Psoas muscle (tissue), 8 donors: ENCODE measurements around the gene NHLRC2. TPM values are rescaled to one million over a fixed set of nuclear protein-coding genes. Genes with fewer than 3 reads are reported as not detected.
A peak's percentile ranks its signal among the peaks of the same experiment; 100 is the strongest.

Experiments used
- ATAC-seq, 4 donors: fragments of 200-7000 bp; cut with Tn5 transposase; one replicate each; pipeline ENCODE4 v1.9.1; 2020; ENCODE audit warnings: moderate library complexity in 3 of 4, mild to moderate bottlenecking in 2 of 4
- DNase-seq, 2 donors: peaks; one replicate each; pipeline ENCODE4 v3.0.0-alpha.2; 2020
- H3K27ac ChIP-seq: fragments of 200-600 bp; one replicate; pipeline ENCODE4 v1.8.0; 2022
- H3K27me3 ChIP-seq, 3 donors: fragments of 200-600 bp in 1 of 3; one replicate each; pipeline versions ENCODE4 v1.6.1 to v1.8.0; 2013 to 2022; ENCODE audit warnings: low read length in 2 of 3, mild to moderate bottlenecking in 2 of 3, moderate library complexity in 1 of 3; ENCODE audit not compliant: insufficient read depth in 3 of 3
- H3K36me3 ChIP-seq, 2 donors: fragments of 200-600 bp in 1 of 2; one replicate each; pipeline versions ENCODE4 v1.6.1 to v1.8.0; 2013 to 2022; ENCODE audit warnings: low read depth in 1 of 2, mild to moderate bottlenecking in 1 of 2, moderate library complexity in 1 of 2; ENCODE audit not compliant: insufficient read depth in 1 of 2
- H3K4me1 ChIP-seq: fragments of 200-600 bp; one replicate; pipeline ENCODE4 v1.8.0; 2022
- H3K4me3 ChIP-seq: fragments of 200-600 bp; one replicate; pipeline ENCODE4 v1.8.0; 2022; ENCODE audit warnings: mild to moderate bottlenecking
- H3K9me3 ChIP-seq: fragments of 200-600 bp; one replicate; pipeline ENCODE4 v1.8.0; 2022
- WGBS, 3 donors: extraction: QIAGEN DNeasy Blood & Tissue Kit; methylation state at CpG; one replicate each; pipeline versions ENCODE4 v1.1.6 to v1.1.7; 2013; 5-methylcytosine and 5-hydroxymethylcytosine counted together
- intact Hi-C, 2 donors: fragments of 100-400 bp; cut with DNase I; formaldehyde crosslinking; loops; one replicate each; pipeline versions ENCODE4 v1.11.0 to v1.14.2; 2022
- polyA plus RNA-seq, 3 donors: library from polyadenylated mRNA; stranded (reverse); fragments of 200-250 nt; gene quantifications; one replicate each; pipeline ENCODE4 v1.2.3, GENCODE V29; 2013
- total RNA-seq, 4 donors: library from RNA; stranded (reverse); fragmentation: NEBNext Ultra II Directional in 2 of 4; extraction: Animal tissue kit (Norgen Biotek cat#: 25700) in 2 of 4; gene quantifications; one replicate each; pipeline versions ENCODE4 v1.2.1 to v1.2.4, GENCODE V29; 2021 to 2023
- TF ChIP-seq, protein P1 (sequence below): fragments of 200-600 bp; IDR thresholded peaks from one replicate; pipeline ENCODE4 v1.8.0; 2022; ENCODE audit warnings: antibody characterized with exemption
- donor health status: healthy with polysubstance abuse.
- donor health status: DM: no; HTN: no; CAD: no; lungs with moderate emphysema.
- donor health status: Bipolar disorder and iron deficiency.
- donor health status: healthy.
- donor health status: DM: yes; HTN: yes; CAD: no.
- donor health status: DM: no; HTN: no; CAD: no.
- donor health status: DM: no; HTN: no; CAD: no.
- donor health status: DM: yes; HTN: yes; CAD: no.

Gene NHLRC2
- total and polyA plus RNA-seq, 7 donors = 3.8 to 30.0 (median 24.6) TPM

- TF ChIP-seq, protein P1, sequence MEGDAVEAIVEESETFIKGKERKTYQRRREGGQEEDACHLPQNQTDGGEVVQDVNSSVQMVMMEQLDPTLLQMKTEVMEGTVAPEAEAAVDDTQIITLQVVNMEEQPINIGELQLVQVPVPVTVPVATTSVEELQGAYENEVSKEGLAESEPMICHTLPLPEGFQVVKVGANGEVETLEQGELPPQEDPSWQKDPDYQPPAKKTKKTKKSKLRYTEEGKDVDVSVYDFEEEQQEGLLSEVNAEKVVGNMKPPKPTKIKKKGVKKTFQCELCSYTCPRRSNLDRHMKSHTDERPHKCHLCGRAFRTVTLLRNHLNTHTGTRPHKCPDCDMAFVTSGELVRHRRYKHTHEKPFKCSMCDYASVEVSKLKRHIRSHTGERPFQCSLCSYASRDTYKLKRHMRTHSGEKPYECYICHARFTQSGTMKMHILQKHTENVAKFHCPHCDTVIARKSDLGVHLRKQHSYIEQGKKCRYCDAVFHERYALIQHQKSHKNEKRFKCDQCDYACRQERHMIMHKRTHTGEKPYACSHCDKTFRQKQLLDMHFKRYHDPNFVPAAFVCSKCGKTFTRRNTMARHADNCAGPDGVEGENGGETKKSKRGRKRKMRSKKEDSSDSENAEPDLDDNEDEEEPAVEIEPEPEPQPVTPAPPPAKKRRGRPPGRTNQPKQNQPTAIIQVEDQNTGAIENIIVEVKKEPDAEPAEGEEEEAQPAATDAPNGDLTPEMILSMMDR = no peak
- Histone ChIP-seq H3K9me3 (no peaks in the 10 kb centered on the region), H3K27ac (no peak overlapping the region), H3K36me3 (peaks cover 0 to 32% of the 10 kb centered on the region in 2 donors), H3K4me1 (peaks cover 46% of the 10 kb centered on the region), H3K4me3 (peak overlapping the region; percentile 93), H3K27me3 (no peaks in the 10 kb centered on the region)
- intact Hi-C loops = no loop called here
- no peak for DNase-seq
- 53 to 64% (median 56%) methylated on average over 1 of the region's 1 CpG for WGBS, 3 donors
- ATAC-seq = no peak
These were observed 2.1 kb downstream of the NHLRC2 start for GRCh38 chr10:113856563-113856962.

- ATAC-seq (no peak), DNase-seq (no peak)
- Histone ChIP-seq H3K4me3 (peak overlapping the region; percentile 93), H3K9me3 (no peaks in the 10 kb centered on the region), H3K36me3 (peaks cover 0 to 38% of the 10 kb centered on the region in 2 donors), H3K4me1 (peaks cover 42% of the 10 kb centered on the region), H3K27me3 (no peaks in the 10 kb centered on the region), H3K27ac (no peak overlapping the region)
- intact Hi-C loops = no loop called here
- TF ChIP-seq, protein P1 = no peak
These were observed 2.7 kb downstream of the NHLRC2 start for GRCh38 chr10:113857210-113857609.

- 74 to 82% (median 79%) methylated on average over 2 of the region's 2 CpGs for WGBS, 3 donors
- TF ChIP-seq, protein P1 = no peak
- H3K9me3 ChIP-seq = no peaks in the 10 kb centered on the region
- DNase-seq = no peak
- peak in 3 of 4 donors; percentile 24 to 56 (median 25) for ATAC-seq
- no peak overlapping the region for H3K4me3 ChIP-seq
- no peaks in the 10 kb centered on the region for H3K27me3 ChIP-seq
- H3K4me1 ChIP-seq = peaks cover 30% of the 10 kb centered on the region
- intact Hi-C loops = no loop called here
- peaks cover 0 to 41% of the 10 kb centered on the region in 2 donors for H3K36me3 ChIP-seq
- no peak overlapping the region for H3K27ac ChIP-seq
These were observed 4.1 kb downstream of the NHLRC2 start for GRCh38 chr10:113858541-113858940.

DNA sequence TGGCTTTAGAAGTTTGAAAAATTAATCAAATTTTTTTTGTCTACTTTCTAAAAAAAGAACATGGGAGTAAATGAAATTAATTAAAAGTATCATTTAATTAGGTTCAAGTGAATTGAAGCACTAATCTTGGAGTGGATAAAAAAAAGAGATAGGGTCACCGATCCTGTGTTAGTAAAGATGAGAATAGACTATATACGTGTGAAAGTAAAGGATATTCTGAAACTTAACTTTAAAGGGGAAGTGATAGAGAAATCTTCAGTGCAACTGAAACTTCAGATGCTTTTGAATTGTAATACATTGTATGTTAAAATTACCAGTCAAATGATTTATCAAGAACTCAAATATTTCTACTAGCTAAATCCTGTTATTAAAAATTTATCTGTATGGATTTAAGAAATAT is 4.8 kb downstream of the NHLRC2 start:
- Histone ChIP-seq H3K9me3 (no peaks in the 10 kb centered on the region), H3K4me3 (no peak overlapping the region), H3K27me3 (no peaks in the 10 kb centered on the region), H3K36me3 (peaks cover 0 to 48% of the 10 kb centered on the region in 2 donors), H3K4me1 (peaks cover 29% of the 10 kb centered on the region), H3K27ac (no peak overlapping the region)
- intact Hi-C loops = no loop called here
- DNase-seq = no peak
- TF ChIP-seq, protein P1 = no peak
- ATAC-seq = no peak
- 90 to 95% (median 92%) methylated on average over 2 of the region's 2 CpGs for WGBS, 3 donors

- Histone ChIP-seq H3K27ac (no peak overlapping the region), H3K9me3 (no peaks in the 10 kb centered on the region), H3K4me3 (no peak overlapping the region), H3K27me3 (no peaks in the 10 kb centered on the region), H3K36me3 (peaks cover 0 to 27% of the 10 kb centered on the region in 2 donors), H3K4me1 (peaks cover 13% of the 10 kb centered on the region)
- intact Hi-C loops = no loop called here
- DNase-seq = no peak
- TF ChIP-seq, protein P1 = no peak
- WGBS, 3 donors = 71 to 80% (median 72%) methylated on average over 3 of the region's 3 CpGs
- no peak for ATAC-seq
These were observed 11.4 kb downstream of the NHLRC2 start for GRCh38 chr10:113865901-113866300.
